ENCODE results near the gene GPRC5C. TPM values are rescaled to one million over a fixed set of nuclear protein-coding genes. Genes with fewer than 3 reads are reported as not detected.

Gene GPRC5C
- total and polyA plus RNA-seq, 2 of the 8 experiments (the other 6 are each of a cell fraction or from before 2014, with no cell fraction given) = 18.3 to 55.8 TPM

DNA sequence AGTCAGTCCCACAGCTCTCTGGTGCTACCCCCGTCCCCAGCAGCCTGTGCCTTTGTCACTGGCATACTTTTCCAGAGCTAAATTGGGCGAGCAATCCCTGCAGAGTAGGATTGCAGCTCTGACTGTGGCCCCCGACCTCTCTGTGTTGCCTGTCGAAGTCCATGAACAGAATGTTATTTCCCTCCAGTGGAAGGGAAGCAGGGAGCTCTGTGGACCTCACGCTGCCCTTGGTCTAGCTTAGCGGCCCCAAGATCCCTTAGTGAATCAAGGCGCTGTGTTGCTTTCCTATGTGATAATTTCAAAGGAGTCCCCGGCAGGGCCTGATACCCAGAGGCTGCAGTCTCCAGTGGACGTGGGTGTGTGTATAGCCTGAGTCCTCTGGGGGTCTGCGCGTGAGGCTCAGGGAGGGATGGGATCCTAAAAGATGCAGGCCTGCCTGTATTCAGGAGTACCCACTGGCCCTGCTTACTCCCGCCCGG, 19.1 kb downstream of the GPRC5C start:
- H4K8ac ChIP-seq (ENCODE audit: extremely low read depth, insufficient read depth, low read length) = no peak overlapping the region; the same call in 1 of the 2 replicates
- H3K79me2 ChIP-seq (ENCODE audit: control insufficient read depth in 1 of 2, insufficient read depth in 2 of 2, low read length in 2 of 2) = no peaks in the 10 kb centered on the region
- no peak overlapping the region for H3K23ac ChIP-seq (ENCODE audit: insufficient read length)
- no peak overlapping the region for H2BK12ac ChIP-seq (ENCODE audit: low read depth, low read length)
- no peak overlapping the region for H4K91ac ChIP-seq (replicated peaks; ENCODE audit: insufficient read length, low read length)
- no peak overlapping the region for H2AK5ac ChIP-seq (ENCODE audit: low read depth, low read length)
- no peak overlapping the region for H3K18ac ChIP-seq (ENCODE audit: extremely low read depth, low read length)
- FAIRE-seq = no peak
- H3K27me3 ChIP-seq (replicated peaks in 1 of 4; ENCODE audit: control insufficient read depth in 3 of 4, extremely low read depth in 1 of 4, insufficient read depth in 3 of 4, low read length in 3 of 4) = peaks cover 0 to 16% (median 11%) of the 10 kb centered on the region in 4 experiments; a peak in 6 of 7 replicates
- no peak overlapping the region; a peak in 1 of 4 replicates for H3K4me2 ChIP-seq (ENCODE audit: insufficient read depth in 1 of 2, low read depth in 2 of 2, low read length in 2 of 2)
- no peak overlapping the region for H3K4ac ChIP-seq (replicated peaks; ENCODE audit: insufficient read length, low read depth, low read length)
- H3K56ac ChIP-seq (replicated peaks; ENCODE audit: insufficient read length, low read depth, low read length) = no peak overlapping the region
- H2BK5ac ChIP-seq (ENCODE audit: low read depth, low read length) = no peak overlapping the region
- H2AFZ ChIP-seq (ENCODE audit: low read length) = no peak overlapping the region
- no peak overlapping the region for H2BK120ac ChIP-seq (replicated peaks; ENCODE audit: low read depth, low read length)
- no peaks in the 10 kb centered on the region for H3K9me3 ChIP-seq (ENCODE audit: insufficient read depth in 2 of 2, low read depth in 1 of 2, low read length in 1 of 2)
- no peak overlapping the region for H2BK20ac ChIP-seq (ENCODE audit: low read length)
- H3K23me2 ChIP-seq (ENCODE audit: low read depth, low read length) = peaks cover 11% of the 10 kb centered on the region; the same call in 1 of the 2 replicates
- H3K4me1 ChIP-seq (replicated peaks in 1 of 4; ENCODE audit: control insufficient read depth in 3 of 4, insufficient read depth in 4 of 4, low read length in 3 of 4) = peaks cover 3 to 34% (median 27%) of the 10 kb centered on the region in 4 experiments
- 0 out of 8 replicates have a peak, but pooled peaks cover 0 to 6% (median 0%) of the 10 kb centered on the region in 4 experiments for H3K36me3 ChIP-seq (ENCODE audit: control insufficient read depth in 2 of 4, insufficient read depth in 4 of 4, low read length in 3 of 4)
- no peak overlapping the region for H2BK15ac ChIP-seq (ENCODE audit: low read length)
- POLR2A ChIA-PET (ENCODE audit: partially characterized antibody) = interaction anchor here (1.1 to 1.3 kb wide), 2 partner anchors 14 to 31 kb away, joined by 4 to 5 read pairs; no protein-coding TSS in a partner anchor
- CTCF ChIA-PET (ENCODE audit: partially characterized antibody) = interaction anchor here (0.9 to 1.7 kb wide), 4 partner anchors 8 to 43 kb away, joined by 3 to 4 read pairs (median 4); no protein-coding TSS in a partner anchor
- no peaks in the 10 kb centered on the region for H3K79me1 ChIP-seq (ENCODE audit: low read depth, low read length)
- WGBS, 2 experiments (ENCODE audit: extremely low coverage in 1 of 2, insufficient coverage in 1 of 2, insufficient read length in 1 of 2, insufficient replicate concordance in 2 of 2, low coverage in 1 of 2, low lambda C conversion rate in 2 of 2, missing lambda C conversion rate in 1 of 2) = 93% methylated on average over 11 of the region's 13 CpGs; no CpG with 5 or more reads in 1 of the 2 experiments
- no peak overlapping the region for H3K14ac ChIP-seq (ENCODE audit: insufficient read length)
- H3K9ac ChIP-seq (replicated peaks in 1 of 4; ENCODE audit: extremely low read depth in 1 of 4, low read depth in 3 of 4, low read length in 3 of 4) = no peak overlapping the region
- H4K5ac ChIP-seq (ENCODE audit: insufficient read length, low read depth, low read length) = no peak overlapping the region
- no peak overlapping the region for H3K4me3 ChIP-seq (ENCODE audit: extremely low read depth in 1 of 4, insufficient read depth in 2 of 4, low read depth in 3 of 4, low read length in 4 of 4)
- no peak for DNase-seq (ENCODE audit: low read depth in 1 of 2, low spot score in 2 of 2)
- peaks cover 2 to 4% of the 10 kb centered on the region in 2 experiments for H4K20me1 ChIP-seq (replicated peaks in 1 of 2; ENCODE audit: control insufficient read depth in 1 of 2, insufficient read depth in 2 of 2, low read length in 2 of 2)
- no peak overlapping the region for H3K27ac ChIP-seq (ENCODE audit: low read depth, low read length)
- no peak for TF ChIP-seq KDM5A (IDR thresholded peaks at IDR 0.05; ENCODE audit: low read length)
- TF ChIP-seq YY1 (IDR thresholded peaks at IDR 0.05; ENCODE audit: low read depth, low read length) = no peak
- TF ChIP-seq JUND (IDR thresholded peaks at IDR 0.05; ENCODE audit: low read length) = no peak
- no peak for TF ChIP-seq CREB1 (IDR thresholded peaks at IDR 0.05)
- TF ChIP-seq, protein P1, sequence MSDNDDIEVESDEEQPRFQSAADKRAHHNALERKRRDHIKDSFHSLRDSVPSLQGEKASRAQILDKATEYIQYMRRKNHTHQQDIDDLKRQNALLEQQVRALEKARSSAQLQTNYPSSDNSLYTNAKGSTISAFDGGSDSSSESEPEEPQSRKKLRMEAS (IDR thresholded peaks at IDR 0.05) = no peak
- TF ChIP-seq, protein P2, sequence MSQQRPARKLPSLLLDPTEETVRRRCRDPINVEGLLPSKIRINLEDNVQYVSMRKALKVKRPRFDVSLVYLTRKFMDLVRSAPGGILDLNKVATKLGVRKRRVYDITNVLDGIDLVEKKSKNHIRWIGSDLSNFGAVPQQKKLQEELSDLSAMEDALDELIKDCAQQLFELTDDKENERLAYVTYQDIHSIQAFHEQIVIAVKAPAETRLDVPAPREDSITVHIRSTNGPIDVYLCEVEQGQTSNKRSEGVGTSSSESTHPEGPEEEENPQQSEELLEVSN (IDR thresholded peaks at IDR 0.05) = no peak
- no peak for TF ChIP-seq CBX5 (IDR thresholded peaks at IDR 0.05; ENCODE audit: low read depth, low read length)
- TF ChIP-seq CEBPB (IDR thresholded peaks at IDR 0.05; ENCODE audit: low read depth, low read length) = no peak
- TF ChIP-seq ASH2L (IDR thresholded peaks at IDR 0.05; ENCODE audit: low read length) = no peak
- TF ChIP-seq SP1 (IDR thresholded peaks at IDR 0.05; ENCODE audit: low read depth, low read length) = no peak
- TF ChIP-seq RFX5 (IDR thresholded peaks at IDR 0.05; ENCODE audit: borderline replicate concordance, low read depth, low read length) = no peak
- no peak for TF ChIP-seq RBBP5 (IDR thresholded peaks at IDR 0.05; ENCODE audit: borderline replicate concordance, low read depth, low read length)
